Measurements from ENCODE around the gene TMEM94.
"Not testable (repeated sequence)": the region's sequence is repeated elsewhere in the genome, so short reads cannot be mapped to it uniquely, and the experiment has no call there.

The TMEM94 gene

GRCh38 chr17:75477490-75477862 lies 21.0 kb downstream of the TMEM94 start:
- not testable (repeated sequence) for DNase-seq

- no peak for DNase-seq
These were observed 22.1 kb downstream of the TMEM94 start for GRCh38 chr17:75478508-75478907.

- DNase-seq, result no peak
These were observed 23.8 kb downstream of the TMEM94 start for GRCh38 chr17:75480281-75480680.

- DNase-seq, result no peak
These were observed 25.0 kb downstream of the TMEM94 start for GRCh38 chr17:75481194-75482068.

- DNase-seq, result no peak
These were observed 25.9 kb downstream of the TMEM94 start for GRCh38 chr17:75482098-75482942.

GRCh38 chr17:75485688-75486087 lies 29.3 kb downstream of the TMEM94 start:
- DNase-seq, result no peak

GRCh38 chr17:75486151-75486550 lies 29.7 kb downstream of the TMEM94 start:
- DNase-seq, result no peak

- no peak for DNase-seq
These were observed 30.5 kb downstream of the TMEM94 start for GRCh38 chr17:75486951-75487350.

GRCh38 chr17:75487351-75488070 lies 31.1 kb downstream of the TMEM94 start:
- peak; percentile 39 to 40 for DNase-seq

GRCh38 chr17:75488693-75489510 lies 32.5 kb downstream of the TMEM94 start:
- DNase-seq, result no peak

- DNase-seq, result no peak
These were observed 33.1 kb downstream of the TMEM94 start for GRCh38 chr17:75489511-75489955.

GRCh38 chr17:75490173-75490743 lies 33.8 kb downstream of the TMEM94 start:
- DNase-seq, result no peak

- DNase-seq, result no peak
These were observed 34.7 kb downstream of the TMEM94 start for GRCh38 chr17:75490953-75491649.

- no peak for DNase-seq
These were observed 35.2 kb downstream of the TMEM94 start for GRCh38 chr17:75491680-75492079.

GRCh38 chr17:75492555-75493168 lies 36.2 kb downstream of the TMEM94 start:
- DNase-seq, result no peak

GRCh38 chr17:75493476-75494129 lies 37.2 kb downstream of the TMEM94 start:
- DNase-seq, result no peak

- no peak for DNase-seq
These were observed 38.0 kb downstream of the TMEM94 start for GRCh38 chr17:75494326-75494877.

GRCh38 chr17:75496005-75496404 lies 39.6 kb downstream of the TMEM94 start:
- DNase-seq, result no peak

GRCh38 chr17:75498039-75498725 lies 41.7 kb downstream of the TMEM94 start:
- DNase-seq, result no peak

All from stimulated activated CD4-positive, alpha-beta T cell treated with anti-CD3 and anti-CD28 coated beads, Interleukin-2, amount 100 ng/mL, for 24 hours (primary cell).